Measurements from ENCODE around the gene PTPRE.

Gene PTPRE

DNA sequence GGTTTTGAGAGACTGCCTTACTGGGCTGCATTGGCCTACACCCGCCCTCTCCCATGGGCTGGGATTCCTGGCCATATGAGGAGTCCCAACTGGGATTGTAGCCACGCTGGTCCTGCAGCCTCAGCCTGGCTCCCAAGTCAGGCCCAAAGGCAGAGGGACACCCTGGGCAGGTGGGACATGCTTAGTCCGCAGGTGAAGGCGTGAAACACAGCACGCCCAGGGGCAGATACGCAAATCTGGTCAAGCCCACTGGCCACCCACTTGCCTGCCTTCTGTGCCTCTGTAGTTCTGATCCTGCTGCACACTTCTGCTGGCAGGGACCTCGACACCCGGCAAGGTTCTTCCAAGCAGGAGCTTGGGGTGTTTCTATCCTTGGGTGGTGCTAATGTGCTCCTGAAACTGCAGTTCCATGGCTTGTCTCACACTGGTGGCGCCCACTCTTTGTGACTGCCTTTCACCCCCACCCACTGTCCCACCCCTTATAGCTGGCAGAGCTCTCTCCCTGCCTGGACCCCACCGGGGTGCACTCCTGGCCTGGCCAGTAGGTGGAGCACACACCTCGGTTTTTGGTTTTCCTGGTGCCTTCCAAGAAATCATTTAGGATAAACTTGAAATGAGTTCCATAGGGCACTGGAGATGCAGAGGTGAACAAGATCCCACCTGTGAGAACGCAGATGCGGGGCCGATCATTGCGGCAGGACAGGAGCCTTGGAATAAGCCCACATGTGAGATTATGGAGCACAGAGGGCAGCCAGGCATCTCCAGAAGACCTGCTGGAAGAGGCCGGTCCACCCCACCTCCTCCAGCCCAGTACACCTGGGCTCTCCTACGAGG lies 171.4 kb downstream of the PTPRE start:
- TF ChIP-seq, protein P1, sequence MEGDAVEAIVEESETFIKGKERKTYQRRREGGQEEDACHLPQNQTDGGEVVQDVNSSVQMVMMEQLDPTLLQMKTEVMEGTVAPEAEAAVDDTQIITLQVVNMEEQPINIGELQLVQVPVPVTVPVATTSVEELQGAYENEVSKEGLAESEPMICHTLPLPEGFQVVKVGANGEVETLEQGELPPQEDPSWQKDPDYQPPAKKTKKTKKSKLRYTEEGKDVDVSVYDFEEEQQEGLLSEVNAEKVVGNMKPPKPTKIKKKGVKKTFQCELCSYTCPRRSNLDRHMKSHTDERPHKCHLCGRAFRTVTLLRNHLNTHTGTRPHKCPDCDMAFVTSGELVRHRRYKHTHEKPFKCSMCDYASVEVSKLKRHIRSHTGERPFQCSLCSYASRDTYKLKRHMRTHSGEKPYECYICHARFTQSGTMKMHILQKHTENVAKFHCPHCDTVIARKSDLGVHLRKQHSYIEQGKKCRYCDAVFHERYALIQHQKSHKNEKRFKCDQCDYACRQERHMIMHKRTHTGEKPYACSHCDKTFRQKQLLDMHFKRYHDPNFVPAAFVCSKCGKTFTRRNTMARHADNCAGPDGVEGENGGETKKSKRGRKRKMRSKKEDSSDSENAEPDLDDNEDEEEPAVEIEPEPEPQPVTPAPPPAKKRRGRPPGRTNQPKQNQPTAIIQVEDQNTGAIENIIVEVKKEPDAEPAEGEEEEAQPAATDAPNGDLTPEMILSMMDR (IDR thresholded peaks at IDR 0.05; ENCODE audit: borderline replicate concordance, insufficient read depth, low read depth, low read length), result peak; percentile 81
- no peak overlapping the region for H3K4me3 ChIP-seq (ENCODE audit: low read depth, low read length)

DNA sequence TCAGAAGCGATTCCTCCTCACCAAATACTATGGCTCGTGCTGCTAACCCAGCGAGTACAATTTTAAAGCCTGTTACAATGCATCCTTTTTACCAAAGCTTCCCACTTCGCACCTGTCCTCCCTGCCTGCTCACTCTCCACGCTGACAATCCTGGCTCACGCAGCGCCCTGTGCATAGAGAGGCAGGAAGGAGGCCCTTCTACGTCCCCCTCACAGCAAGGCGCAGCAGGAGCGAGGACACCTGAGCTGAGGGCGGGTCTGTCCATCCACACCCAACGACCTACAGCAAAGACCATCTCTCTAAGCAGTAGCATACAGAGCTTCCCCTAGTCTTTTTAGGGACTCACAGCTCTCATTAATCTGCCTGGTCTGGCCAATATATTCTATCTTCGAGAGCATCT lies 173.3 kb downstream of the PTPRE start:
- H3K4me3 ChIP-seq (ENCODE audit: low read depth, low read length), result no peak overlapping the region
- TF ChIP-seq, protein P1 (IDR thresholded peaks at IDR 0.05; ENCODE audit: borderline replicate concordance, insufficient read depth, low read depth, low read length), result no peak

DNA sequence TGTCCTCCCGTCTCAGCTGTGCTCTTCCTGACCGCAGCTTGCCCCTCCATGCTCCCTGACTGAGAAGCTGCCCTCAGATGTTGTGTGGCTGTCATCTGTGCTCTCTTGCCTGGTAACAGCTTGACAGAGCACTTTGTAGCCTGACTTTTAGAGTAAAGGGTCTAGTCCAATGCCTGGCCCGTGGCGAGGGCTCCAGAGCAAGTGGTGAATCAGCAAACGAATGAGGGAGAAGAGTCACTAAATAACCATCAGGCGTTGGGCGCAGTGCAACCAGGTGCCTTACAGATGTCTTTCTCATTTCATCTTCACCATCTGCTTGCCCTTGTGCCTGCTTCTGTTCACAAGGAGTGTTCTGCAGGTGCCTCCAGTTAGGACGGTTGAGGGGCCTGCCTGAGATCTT lies 173.7 kb downstream of the PTPRE start:
- no peak overlapping the region for H3K4me3 ChIP-seq (ENCODE audit: low read depth, low read length)
- TF ChIP-seq, protein P1 (IDR thresholded peaks at IDR 0.05; ENCODE audit: borderline replicate concordance, insufficient read depth, low read depth, low read length), result no peak

DNA sequence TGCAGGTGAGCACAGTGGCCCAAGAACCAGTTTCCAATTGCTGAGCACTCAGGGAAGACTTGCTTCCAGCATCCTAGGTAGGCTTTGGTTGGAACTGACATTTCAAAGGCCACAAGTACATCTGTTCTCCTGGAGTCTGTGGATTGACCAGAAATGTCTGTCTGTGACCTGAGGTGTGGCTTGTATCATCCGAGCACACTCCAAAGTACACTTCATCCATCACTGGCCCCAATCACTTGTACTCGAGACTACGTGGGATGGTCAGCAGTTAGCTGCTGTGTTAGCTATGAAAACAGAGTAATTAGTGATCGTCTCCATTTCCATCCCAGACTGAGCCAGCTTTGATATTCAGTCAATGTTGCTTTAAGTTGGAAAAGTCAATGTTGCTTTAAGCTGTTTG lies 174.3 kb downstream of the PTPRE start:
- no peak overlapping the region for H3K4me3 ChIP-seq (ENCODE audit: low read depth, low read length)
- TF ChIP-seq, protein P1 (IDR thresholded peaks at IDR 0.05; ENCODE audit: borderline replicate concordance, insufficient read depth, low read depth, low read length), result no peak

DNA sequence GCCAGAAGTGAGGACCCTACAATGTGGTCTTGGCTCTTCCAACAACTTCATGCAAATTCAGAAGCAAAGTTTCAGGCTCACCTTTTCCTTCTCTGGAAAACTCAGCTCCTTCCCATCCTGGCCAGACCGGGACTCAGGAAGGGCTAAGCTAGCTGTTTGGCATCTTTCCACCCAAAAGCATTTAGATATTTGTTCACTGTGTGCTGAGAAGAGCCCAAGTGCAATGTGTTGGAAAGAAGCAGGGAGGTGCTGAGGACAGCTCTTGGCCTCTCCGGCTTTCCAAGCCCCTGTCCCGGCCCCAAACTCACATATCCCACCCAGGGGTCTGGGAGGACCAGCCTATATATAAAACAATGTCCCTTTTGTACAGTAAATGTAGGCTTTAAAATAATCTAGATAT lies 174.8 kb downstream of the PTPRE start:
- TF ChIP-seq, protein P1 (IDR thresholded peaks at IDR 0.05; ENCODE audit: borderline replicate concordance, insufficient read depth, low read depth, low read length), result no peak

DNA sequence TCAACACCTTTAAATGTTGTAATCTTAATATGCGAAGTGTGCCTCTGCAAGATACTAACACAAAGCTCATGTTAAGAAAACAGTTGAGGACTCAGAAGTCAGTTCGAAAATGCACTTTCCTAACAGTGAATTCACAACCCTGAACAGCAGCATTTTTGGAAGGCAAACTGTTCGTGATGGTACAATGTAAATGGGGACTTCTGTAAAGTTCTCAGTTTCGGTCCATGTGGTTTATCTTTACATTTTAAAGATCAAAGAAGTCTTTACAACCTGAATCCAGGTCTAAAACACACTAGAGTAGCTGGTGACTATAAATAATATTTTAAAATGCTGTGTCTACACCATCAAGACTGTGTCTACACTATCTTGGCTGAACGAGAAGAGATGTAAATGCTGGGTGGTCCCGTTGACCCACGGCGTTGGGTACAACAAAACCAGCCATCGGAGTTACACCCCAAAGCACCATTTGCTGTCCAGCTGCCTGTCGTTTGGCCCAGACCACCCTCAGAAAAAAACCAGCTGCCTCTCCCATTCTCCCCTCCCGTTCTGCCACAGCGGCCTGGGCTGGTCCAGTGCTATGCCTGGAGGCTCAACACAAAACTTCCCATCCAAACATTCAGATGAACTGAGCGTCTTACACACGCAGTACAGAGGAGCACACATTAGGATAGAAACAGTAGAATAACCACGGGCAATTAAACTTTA lies 176.4 kb downstream of the PTPRE start:
- TF ChIP-seq, protein P1 (IDR thresholded peaks at IDR 0.05; ENCODE audit: borderline replicate concordance, insufficient read depth, low read depth, low read length), result no peak
- H3K4me3 ChIP-seq (ENCODE audit: low read depth, low read length), result no peak overlapping the region

More for the DNA sequence above, 174.8 kb downstream of the PTPRE start:
- H3K4me3 ChIP-seq (ENCODE audit: low read depth, low read length), result no peak overlapping the region

Data from GM12875 (cell line).